Mesendoderm (in vitro differentiated cells): ENCODE results near the gene NAA11.

Experiments used
- DNase-seq: peaks from one replicate; pipeline ENCODE4 v3.0.0; 2013
- H2AK5ac ChIP-seq: 2 replicates; pipeline ENCODE4 v1.6.1; 2013; ENCODE audit warnings: low read length, inconsistent platforms
- H2BK120ac ChIP-seq: 2 replicates; pipeline ENCODE4 v1.6.1; 2013; ENCODE audit warnings: low read depth, mild to moderate bottlenecking, low read length, moderate library complexity, mixed read lengths
- H2BK15ac ChIP-seq: replicated peaks from 2 replicates; pipeline ENCODE4 v1.6.1; 2013; ENCODE audit warnings: low read depth, mild to moderate bottlenecking, moderate library complexity
- H2BK5ac ChIP-seq: 2 replicates; pipeline ENCODE4 v1.6.1; 2013; ENCODE audit warnings: low read length, inconsistent platforms
- H3K18ac ChIP-seq: 2 replicates; pipeline ENCODE4 v1.6.1; 2013; ENCODE audit warnings: mild to moderate bottlenecking, low read length, mixed read lengths
- H3K23ac ChIP-seq: one replicate; pipeline ENCODE4 v1.6.1; 2013; ENCODE audit warnings: low read length
- H3K27ac ChIP-seq: 2 replicates; pipeline ENCODE4 v1.5.1; 2013; ENCODE audit warnings: low read depth, mild to moderate bottlenecking, inconsistent platforms, low read length, moderate library complexity
- H3K27me3 ChIP-seq: 2 replicates; pipeline ENCODE4 v1.6.1; 2013; ENCODE audit warnings: low read length, control low read depth, mild to moderate bottlenecking, inconsistent platforms; ENCODE audit not compliant: insufficient read depth, poor library complexity
- H3K36me3 ChIP-seq: 2 replicates; pipeline ENCODE4 v1.6.1; 2013; ENCODE audit warnings: low read length, inconsistent platforms; ENCODE audit not compliant: control insufficient read depth, insufficient read depth
- H3K4ac ChIP-seq: one replicate; pipeline ENCODE4 v1.6.1; 2013; ENCODE audit warnings: low read depth, mild to moderate bottlenecking, low read length, moderate library complexity
- H3K4me1 ChIP-seq: 2 replicates; pipeline ENCODE4 v1.6.1; 2013; ENCODE audit warnings: low read depth, low read length, inconsistent platforms; ENCODE audit not compliant: control insufficient read depth
- H3K4me2 ChIP-seq: 2 replicates; pipeline ENCODE4 v1.6.1; 2013; ENCODE audit warnings: low read length
- H3K4me3 ChIP-seq: 2 replicates; pipeline ENCODE4 v1.5.1; 2013; ENCODE audit warnings: mild to moderate bottlenecking, low read length
- H3K56ac ChIP-seq: one replicate; pipeline ENCODE4 v1.6.1; 2013; ENCODE audit warnings: low read length
- H3K79me1 ChIP-seq: 2 replicates; pipeline ENCODE4 v1.6.1; 2013; ENCODE audit warnings: low read length, inconsistent platforms
- H3K79me2 ChIP-seq: 2 replicates; pipeline ENCODE4 v1.6.1; 2013; ENCODE audit warnings: mild to moderate bottlenecking, low read length; ENCODE audit not compliant: control insufficient read depth, insufficient read depth
- H3K9ac ChIP-seq: 2 replicates; pipeline ENCODE4 v1.6.1; 2013; ENCODE audit warnings: low read length, inconsistent platforms
- H4K5ac ChIP-seq: one replicate; pipeline ENCODE4 v1.6.1; 2013; ENCODE audit warnings: low read length
- H4K8ac ChIP-seq: one replicate; pipeline ENCODE4 v1.6.1; 2013; ENCODE audit warnings: low read depth, mild to moderate bottlenecking, control low read depth, low read length, moderate library complexity
- WGBS: extraction: QIAGEN DNeasy Blood & Tissue Kit; methylation state at CpG from one replicate; pipeline ENCODE4 v1.1.7; 2013; ENCODE audit warnings: low lambda C conversion rate, missing lambda C conversion rate; ENCODE audit not compliant: insufficient coverage; ENCODE audit errors: extremely low coverage; 5-methylcytosine and 5-hydroxymethylcytosine counted together

Gene NAA11

DNA sequence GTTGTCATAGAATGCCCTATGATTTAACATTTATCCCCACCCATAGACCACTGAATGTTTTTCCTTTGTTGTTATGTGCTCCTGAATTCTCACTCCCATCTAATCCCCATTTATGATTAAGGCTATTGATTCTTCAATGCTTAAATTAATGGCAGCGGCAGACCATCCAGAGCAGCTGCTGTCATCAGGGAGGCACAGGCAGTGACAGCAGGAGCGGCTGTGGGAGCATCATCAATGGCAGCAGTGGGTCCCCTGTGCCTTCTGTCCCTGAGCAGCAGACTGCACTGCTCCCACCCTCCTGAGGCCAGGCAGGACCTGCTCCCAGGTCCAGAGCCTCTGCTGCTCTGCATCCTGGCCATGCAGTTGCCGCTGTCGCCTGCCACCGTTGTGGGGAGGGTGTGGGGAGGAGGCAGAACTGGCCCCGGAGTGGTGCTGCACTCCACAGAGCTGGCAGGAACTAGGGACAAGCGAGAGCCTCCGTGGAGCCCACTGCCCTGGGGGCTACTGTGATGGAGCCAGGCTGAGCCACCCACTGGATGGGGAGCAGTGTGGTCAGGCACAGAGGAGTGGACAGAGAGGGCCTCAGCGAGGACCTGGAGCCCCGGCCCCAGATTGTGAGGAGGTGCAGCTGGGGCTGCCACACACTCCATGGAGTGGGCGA lies 29.0 kb downstream of the NAA11 start:
- Histone ChIP-seq H3K18ac (no peak overlapping the region), H3K23ac (no peak overlapping the region), H3K27ac (no peak overlapping the region), H3K27me3 (no peaks in the 10 kb centered on the region), H3K4me3 (no peak overlapping the region), H3K4ac (no peak overlapping the region), H3K4me2 (no peak overlapping the region), H4K5ac (no peak overlapping the region), H3K79me1 (no peaks in the 10 kb centered on the region), H3K36me3 (no peaks in the 10 kb centered on the region), H4K8ac (no peak overlapping the region), H2BK120ac (no peak overlapping the region), H3K4me1 (no peaks in the 10 kb centered on the region), H2BK15ac (no peak overlapping the region), H3K56ac (no peak overlapping the region), H3K9ac (no peak overlapping the region), H2AK5ac (no peak overlapping the region), H3K79me2 (no peaks in the 10 kb centered on the region), H2BK5ac (no peak overlapping the region)
- WGBS = no CpG with 5 or more reads among the region's 11 CpGs
- DNase-seq = no peak

DNA sequence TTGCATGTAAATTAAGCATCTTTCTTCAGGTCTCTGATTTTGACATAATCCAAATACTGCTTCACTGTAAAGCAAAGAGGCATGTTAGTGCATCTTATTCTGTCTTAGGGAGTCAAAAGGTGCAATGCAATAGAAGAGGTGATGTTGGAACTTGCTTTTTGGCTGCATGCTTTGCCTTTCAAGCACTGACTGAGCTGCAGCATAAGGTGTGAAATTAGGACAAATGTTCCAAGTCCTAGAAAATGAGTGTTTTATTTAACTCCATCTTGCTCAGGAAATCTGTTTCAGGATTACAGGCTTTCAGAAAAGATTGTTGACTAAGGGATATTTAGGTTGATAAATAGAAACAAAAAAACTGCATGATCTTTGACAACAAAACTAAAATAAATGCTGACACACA lies 30.8 kb downstream of the NAA11 start:
- Histone ChIP-seq H2BK5ac (no peak overlapping the region), H3K4me3 (no peak overlapping the region), H3K9ac (no peak overlapping the region)

DNA sequence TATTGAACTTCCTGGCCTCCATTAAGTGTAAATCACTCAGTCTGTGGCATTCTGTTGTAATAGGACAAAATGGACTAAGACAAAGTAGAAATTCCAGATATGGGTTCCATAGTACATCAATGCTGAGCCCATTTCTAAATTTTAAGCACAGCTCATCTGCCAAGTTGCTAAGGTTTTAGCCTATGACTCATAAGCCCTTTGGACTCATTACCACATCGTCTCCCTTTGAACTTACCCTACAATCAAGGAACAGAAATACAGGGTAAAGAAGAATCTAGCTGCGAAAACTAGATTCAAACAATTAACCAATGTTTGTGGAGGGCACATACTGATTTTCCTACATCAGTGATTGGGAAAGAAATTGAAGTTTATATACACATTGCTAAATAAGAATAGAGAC lies 31.8 kb downstream of the NAA11 start:
- Histone ChIP-seq H3K9ac (no peak overlapping the region), H3K4me3 (no peak overlapping the region), H2AK5ac (no peak overlapping the region), H3K4ac (no peak overlapping the region), H3K4me2 (no peak overlapping the region), H3K56ac (no peak overlapping the region), H3K18ac (no peak overlapping the region), H3K36me3 (no peaks in the 10 kb centered on the region), H3K79me2 (no peaks in the 10 kb centered on the region), H4K5ac (no peak overlapping the region), H4K8ac (no peak overlapping the region), H2BK120ac (no peak overlapping the region), H3K27ac (no peak overlapping the region), H3K27me3 (no peaks in the 10 kb centered on the region), H2BK5ac (no peak overlapping the region), H3K4me1 (no peaks in the 10 kb centered on the region), H2BK15ac (no peak overlapping the region), H3K23ac (no peak overlapping the region), H3K79me1 (no peaks in the 10 kb centered on the region)
- WGBS = no CpG with 5 or more reads among the region's 2 CpGs
- DNase-seq = peak; percentile 13

More for the DNA sequence above, 30.8 kb downstream of the NAA11 start:
- Histone ChIP-seq H3K56ac (no peak overlapping the region), H2BK15ac (no peak overlapping the region), H3K36me3 (no peaks in the 10 kb centered on the region), H3K79me1 (no peaks in the 10 kb centered on the region), H3K27me3 (no peaks in the 10 kb centered on the region), H2BK120ac (no peak overlapping the region), H2AK5ac (no peak overlapping the region), H3K4ac (no peak overlapping the region), H3K79me2 (no peaks in the 10 kb centered on the region), H3K18ac (no peak overlapping the region), H4K5ac (no peak overlapping the region), H3K4me2 (no peak overlapping the region), H4K8ac (no peak overlapping the region), H3K23ac (no peak overlapping the region), H3K27ac (no peak overlapping the region), H3K4me1 (no peaks in the 10 kb centered on the region)
- no peak for DNase-seq

DNA sequence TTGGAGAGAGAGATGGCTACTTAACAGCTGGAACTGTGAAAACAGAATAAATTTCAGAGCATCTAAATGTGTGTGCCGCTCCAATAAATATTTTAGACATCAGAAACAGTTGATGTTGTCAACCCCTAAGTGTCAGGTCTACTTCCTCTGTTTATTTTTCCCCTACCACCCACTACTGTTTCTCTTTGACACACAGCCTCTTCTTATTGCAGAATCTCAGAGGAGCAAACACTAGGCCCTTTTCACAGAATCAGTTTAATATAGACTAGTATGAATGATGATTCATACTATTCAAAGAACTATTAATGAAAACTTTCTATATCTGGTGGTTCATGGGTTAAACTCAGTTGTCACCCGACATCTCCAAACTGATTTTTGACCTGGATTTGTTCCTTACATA lies 33.9 kb downstream of the NAA11 start:
- no peak for DNase-seq
- no peak overlapping the region for H3K4me3 ChIP-seq
- H3K27ac ChIP-seq = no peak overlapping the region
- no peaks in the 10 kb centered on the region for H3K79me2 ChIP-seq
- WGBS = no CpG with 5 or more reads among the region's 2 CpGs
- no peaks in the 10 kb centered on the region for H3K36me3 ChIP-seq
- no peak overlapping the region for H2BK120ac ChIP-seq
- H3K4me2 ChIP-seq = no peak overlapping the region
- H3K79me1 ChIP-seq = no peaks in the 10 kb centered on the region
- no peak overlapping the region for H3K18ac ChIP-seq
- H2BK15ac ChIP-seq = no peak overlapping the region
- no peak overlapping the region for H4K5ac ChIP-seq
- no peak overlapping the region for H4K8ac ChIP-seq
- H3K4me1 ChIP-seq = no peaks in the 10 kb centered on the region
- no peak overlapping the region for H3K23ac ChIP-seq
- H3K4ac ChIP-seq = no peak overlapping the region
- no peak overlapping the region for H2AK5ac ChIP-seq
- no peak overlapping the region for H3K56ac ChIP-seq
- no peaks in the 10 kb centered on the region for H3K27me3 ChIP-seq
- H2BK5ac ChIP-seq = no peak overlapping the region
- no peak overlapping the region for H3K9ac ChIP-seq

DNA sequence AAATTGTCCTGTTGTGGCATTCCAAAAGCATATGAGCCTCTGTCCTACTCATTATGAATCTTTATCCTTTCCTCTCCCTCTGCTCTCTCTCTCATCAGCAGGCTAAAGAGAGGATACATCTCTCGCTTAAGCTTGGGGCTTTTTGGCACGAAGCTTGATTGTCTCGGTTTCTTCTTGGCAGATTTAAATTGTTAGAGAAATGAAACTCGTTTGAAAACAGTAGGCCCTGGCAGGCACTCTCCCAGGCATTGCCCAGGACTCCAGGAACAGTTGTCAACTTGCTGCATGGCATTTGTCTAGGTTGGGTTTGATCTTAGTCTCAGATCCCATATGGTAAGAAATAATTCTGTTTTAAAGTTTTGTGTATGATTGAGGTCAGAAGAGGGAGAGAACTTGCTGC lies 35.5 kb downstream of the NAA11 start:
- H3K79me2 ChIP-seq = no peaks in the 10 kb centered on the region
- H3K27ac ChIP-seq = no peak overlapping the region
- H3K4ac ChIP-seq = no peak overlapping the region
- no peaks in the 10 kb centered on the region for H3K4me1 ChIP-seq
- no peak for DNase-seq
- no peak overlapping the region for H2BK120ac ChIP-seq
- no peak overlapping the region for H4K5ac ChIP-seq
- no peak overlapping the region for H2AK5ac ChIP-seq
- H3K4me3 ChIP-seq = no peak overlapping the region
- no peak overlapping the region for H3K18ac ChIP-seq
- no peak overlapping the region for H3K4me2 ChIP-seq
- no peak overlapping the region for H3K9ac ChIP-seq
- H3K79me1 ChIP-seq = no peaks in the 10 kb centered on the region
- no peak overlapping the region for H4K8ac ChIP-seq
- H3K23ac ChIP-seq = no peak overlapping the region
- no peak overlapping the region for H3K56ac ChIP-seq
- H2BK15ac ChIP-seq = no peak overlapping the region
- no peaks in the 10 kb centered on the region for H3K27me3 ChIP-seq
- no peak overlapping the region for H2BK5ac ChIP-seq
- WGBS = no CpG with 5 or more reads among the region's 4 CpGs
- H3K36me3 ChIP-seq = no peaks in the 10 kb centered on the region

DNA sequence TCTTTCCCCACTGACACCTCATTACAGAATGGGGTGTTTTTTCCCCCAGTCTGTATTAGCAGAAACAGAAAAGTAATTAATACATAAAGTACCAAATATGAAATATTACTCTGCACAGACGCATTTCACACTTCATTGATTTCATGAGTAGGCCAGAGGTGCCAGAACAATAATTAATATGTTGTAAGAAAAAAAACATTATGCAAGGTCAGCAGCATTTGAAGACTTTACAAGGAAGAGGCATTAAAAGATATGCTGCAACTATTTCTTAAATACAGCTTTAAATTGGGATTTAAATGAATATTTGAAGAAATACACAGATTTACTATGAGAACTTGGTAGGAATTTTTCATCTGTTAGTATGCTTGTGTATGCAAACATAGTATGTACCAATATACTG lies 37.7 kb downstream of the NAA11 start:
- H4K8ac ChIP-seq = no peak overlapping the region
- no peak overlapping the region for H3K4ac ChIP-seq
- no peak overlapping the region for H2BK15ac ChIP-seq
- WGBS = no CpG with 5 or more reads among the region's 1 CpG
- H3K27ac ChIP-seq = no peak overlapping the region
- no peak for DNase-seq
- H3K4me1 ChIP-seq = no peaks in the 10 kb centered on the region
- H3K4me2 ChIP-seq = no peak overlapping the region
- no peaks in the 10 kb centered on the region for H3K79me1 ChIP-seq
- H2BK120ac ChIP-seq = no peak overlapping the region
- no peak overlapping the region for H3K4me3 ChIP-seq
- no peak overlapping the region for H3K56ac ChIP-seq
- no peak overlapping the region for H2AK5ac ChIP-seq
- H4K5ac ChIP-seq = no peak overlapping the region
- H3K23ac ChIP-seq = no peak overlapping the region
- no peak overlapping the region for H2BK5ac ChIP-seq
- no peak overlapping the region for H3K18ac ChIP-seq
- H3K36me3 ChIP-seq = no peaks in the 10 kb centered on the region
- H3K79me2 ChIP-seq = no peaks in the 10 kb centered on the region
- no peak overlapping the region for H3K9ac ChIP-seq
- no peaks in the 10 kb centered on the region for H3K27me3 ChIP-seq
